GM18519 (cell line): ENCODE data around the gene RND3.

Experiments used
- ATAC-seq: cut with Tn5 transposase; IDR thresholded peaks from one replicate; pipeline ENCODE4 v1.9.1; 2021; ENCODE audit warnings: mild to moderate bottlenecking, moderate library complexity; ENCODE audit not compliant: unreplicated experiment, low FRiP score

RND3 gene

DNA sequence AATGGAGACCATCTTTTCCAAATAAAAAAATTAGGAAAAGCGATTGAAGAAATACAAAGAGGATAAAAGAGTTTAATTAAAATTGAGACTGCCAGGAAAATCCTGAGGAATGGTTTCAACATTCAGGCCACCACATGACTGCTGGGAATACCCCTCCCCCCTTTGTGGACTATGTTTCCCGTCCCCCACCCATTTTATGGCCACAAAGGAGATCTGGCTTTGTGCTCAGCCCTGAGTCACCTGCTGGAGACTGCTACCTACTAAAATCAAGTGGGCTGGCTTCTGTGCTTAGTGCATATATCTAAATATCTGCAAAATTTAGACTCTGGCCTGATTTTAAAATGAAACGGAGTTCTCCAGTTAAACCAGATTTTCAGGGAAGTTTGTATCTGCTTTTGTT, 10.1 kb downstream of the RND3 start:
- no peak for ATAC-seq

DNA sequence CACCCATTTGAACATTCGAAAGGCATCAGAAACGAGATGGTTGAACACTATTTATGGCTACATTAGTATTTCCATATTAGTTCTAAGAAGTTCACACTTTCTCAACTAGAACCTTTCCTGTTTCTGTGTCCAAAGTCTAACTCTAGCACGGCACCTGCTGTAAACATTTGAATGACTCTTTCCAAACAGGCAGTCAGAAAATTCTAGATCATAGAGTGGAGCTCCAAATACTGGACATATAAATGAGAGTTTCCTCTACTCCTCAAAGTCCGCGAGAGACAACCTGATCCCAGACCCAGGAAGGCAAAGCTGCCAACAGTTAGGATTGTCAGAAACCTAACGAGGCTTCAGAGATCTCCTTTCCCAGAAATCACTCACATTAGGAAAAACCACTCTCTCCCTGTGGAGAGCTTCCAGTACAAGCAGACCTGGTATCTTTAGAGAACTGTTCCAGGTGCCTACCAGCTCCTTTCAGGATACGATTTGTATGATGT, 10.6 kb downstream of the RND3 start:
- no peak for ATAC-seq

DNA sequence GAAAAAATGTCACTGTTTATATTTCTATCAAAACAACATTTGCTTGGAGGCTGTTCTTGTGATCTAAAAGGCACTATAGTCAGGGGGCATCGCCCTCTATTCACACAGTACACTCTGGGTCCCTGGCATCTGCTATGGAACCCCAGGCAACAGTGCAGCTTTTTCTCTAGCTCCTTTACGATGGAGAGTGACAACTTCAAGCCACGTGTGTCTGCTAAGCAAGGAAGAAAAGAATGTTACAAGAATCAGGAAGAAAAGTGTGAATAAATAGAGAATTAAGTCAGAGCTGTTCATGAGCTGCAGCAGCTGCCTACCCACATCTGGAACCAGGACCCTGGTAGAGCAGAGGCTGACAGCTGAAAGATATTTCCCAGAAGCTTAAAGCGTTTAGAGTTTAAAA, 11.2 kb downstream of the RND3 start:
- ATAC-seq: no peak

DNA sequence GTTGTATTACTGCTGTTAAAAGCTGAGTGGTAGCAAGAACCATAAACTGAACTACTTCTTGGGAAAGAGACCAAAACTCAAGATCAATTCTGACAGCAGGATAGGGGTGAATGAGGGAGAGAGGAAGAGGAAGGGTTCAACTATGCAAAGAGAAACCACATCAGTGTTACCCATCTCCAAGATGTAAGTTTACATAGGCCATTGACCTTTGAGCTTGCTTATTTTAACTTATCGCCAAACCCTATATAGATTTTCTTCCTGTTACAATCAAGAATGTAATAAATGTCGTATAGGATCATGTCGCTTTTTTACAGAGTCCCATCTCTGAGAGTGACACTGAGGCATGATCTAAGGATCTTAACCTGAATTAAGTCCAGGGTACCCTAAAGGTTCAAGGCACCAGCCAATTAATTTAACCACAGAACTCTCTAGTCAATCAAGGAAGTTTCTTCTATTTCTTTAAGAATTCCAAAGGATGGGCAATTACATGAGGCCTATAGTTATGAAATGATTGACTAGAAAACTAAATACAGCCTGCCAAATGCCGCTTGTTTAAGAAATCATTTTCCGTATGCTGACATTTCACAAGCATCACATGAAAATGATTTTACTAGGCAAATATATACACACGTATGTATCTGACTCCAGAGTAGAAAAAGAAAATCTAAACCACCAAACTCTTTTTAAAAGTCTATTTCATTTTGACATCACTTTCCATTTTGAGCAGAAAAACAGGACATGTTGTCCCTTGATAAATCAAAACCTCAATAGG, 11.8 kb downstream of the RND3 start:
- ATAC-seq: no peak

DNA sequence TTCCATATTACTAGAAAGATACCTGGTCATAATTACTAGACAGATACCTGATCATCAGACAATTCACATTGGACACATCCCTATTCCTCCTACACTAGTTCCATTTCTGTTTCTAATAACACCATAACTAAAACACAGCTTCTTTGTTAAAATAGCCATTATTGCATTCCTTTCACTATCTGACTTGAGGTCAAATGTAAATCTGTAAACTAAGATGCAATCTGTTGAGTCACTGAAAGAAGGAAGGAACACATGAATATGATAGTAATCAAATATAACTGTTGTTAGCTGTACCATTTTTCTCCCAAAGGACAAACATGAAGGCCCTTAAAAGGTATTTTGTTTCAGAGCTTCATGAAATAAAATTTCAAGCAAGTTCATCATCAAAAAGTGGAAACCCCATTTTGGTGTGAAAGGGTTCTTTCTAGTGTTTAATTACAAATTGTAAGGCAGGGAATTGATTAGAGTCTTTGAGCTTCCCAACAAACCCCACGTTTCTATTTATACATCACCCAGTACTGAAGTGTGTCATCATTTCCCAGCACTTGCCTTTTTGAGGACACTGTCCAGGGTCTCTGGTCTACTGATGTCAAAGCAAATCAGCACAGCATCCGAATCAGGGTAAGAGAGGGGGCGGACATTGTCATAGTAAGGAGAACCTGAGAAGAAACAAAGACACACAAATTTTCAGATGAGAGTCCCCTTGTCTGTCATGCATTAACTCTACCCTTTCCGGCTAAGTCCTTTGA, 13.0 kb downstream of the RND3 start:
- ATAC-seq: no peak

DNA sequence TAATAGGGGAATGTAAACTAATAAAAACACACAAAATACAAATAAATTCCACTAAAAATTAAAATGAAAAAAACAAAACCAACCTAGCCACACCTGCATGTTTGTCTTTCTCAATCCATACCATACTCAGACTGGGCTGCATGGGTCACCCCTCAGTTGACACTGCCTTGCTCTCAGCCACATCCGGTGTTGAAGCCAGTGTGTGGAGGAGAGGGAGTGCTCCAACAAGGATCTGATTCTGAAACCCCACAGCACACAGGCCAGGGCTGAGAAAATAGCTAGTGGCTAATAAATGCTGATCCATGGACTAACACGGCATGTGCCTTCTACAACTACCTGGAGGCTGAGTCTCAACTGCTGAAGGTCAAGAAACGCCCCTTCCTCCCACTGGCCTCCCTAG, 13.7 kb downstream of the RND3 start:
- no peak for ATAC-seq

DNA sequence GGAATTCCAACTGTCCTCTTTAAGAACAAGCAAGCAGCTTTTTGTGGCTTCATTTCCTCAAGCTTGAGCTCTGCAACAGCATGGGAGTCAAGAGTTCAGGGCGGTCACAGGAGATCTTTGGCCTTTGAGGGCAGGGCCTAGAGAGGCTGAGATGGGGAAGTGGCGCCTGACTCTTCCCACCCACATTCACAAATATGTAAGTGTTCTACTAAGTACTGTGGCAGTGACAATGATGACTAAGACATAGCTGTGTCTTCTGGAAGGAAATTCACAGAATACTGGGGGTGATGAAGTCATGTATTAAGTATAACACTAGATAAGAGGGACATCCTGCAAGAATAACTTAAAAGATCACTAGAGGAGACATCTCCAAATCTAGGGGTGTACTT, 15.0 kb downstream of the RND3 start:
- no peak for ATAC-seq

DNA sequence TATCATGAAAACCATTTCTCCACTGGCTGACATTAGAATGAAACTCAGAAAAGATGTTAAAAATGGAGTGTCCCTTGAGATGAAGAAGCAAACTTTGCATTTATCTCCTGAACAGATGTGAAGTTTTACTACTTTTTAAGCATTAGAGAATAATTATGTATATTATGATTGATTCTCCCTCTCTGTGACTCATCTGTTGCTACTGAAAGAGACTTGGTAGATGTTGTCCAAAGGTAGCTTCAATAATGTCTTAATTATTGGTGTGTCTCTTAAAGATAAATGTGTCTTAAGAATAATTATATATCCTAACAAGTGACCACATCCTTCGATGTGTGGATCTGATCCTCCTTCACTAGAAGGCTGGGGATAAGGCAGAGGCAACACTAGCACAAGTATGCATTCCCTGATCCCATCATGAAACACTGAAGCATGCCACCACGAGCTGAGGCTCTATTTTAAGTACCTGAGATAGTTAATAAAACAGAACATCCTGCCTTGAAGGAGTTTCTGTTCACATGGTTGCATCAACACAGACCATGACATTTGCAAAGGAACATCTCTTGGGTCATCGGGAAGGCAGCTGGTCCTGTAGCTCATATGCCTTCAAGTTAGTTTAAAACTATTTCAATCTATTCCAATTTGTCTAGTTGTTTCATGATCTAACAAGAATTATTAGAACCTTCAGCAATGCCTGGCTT, 15.5 kb downstream of the RND3 start:
- ATAC-seq: no peak

DNA sequence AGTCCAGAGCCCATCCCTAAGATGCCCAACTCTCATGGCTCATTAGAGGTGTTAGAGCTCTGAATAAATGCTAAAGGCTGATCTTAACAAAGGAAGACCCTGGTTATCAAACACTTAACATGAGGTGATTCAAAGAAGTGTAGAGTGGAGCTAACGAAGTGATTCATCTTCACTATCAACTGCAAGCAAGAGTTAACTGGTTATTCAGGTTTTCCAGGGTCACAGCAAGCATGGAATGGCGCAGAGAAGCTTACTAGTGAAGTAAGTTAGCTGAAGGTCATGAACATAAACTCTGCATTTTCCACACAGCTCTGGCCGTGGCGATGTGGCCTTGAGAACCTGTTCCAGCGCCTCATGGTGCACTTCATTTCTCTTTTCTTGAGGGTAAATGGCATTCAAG, 17.0 kb downstream of the RND3 start:
- ATAC-seq: no peak

DNA sequence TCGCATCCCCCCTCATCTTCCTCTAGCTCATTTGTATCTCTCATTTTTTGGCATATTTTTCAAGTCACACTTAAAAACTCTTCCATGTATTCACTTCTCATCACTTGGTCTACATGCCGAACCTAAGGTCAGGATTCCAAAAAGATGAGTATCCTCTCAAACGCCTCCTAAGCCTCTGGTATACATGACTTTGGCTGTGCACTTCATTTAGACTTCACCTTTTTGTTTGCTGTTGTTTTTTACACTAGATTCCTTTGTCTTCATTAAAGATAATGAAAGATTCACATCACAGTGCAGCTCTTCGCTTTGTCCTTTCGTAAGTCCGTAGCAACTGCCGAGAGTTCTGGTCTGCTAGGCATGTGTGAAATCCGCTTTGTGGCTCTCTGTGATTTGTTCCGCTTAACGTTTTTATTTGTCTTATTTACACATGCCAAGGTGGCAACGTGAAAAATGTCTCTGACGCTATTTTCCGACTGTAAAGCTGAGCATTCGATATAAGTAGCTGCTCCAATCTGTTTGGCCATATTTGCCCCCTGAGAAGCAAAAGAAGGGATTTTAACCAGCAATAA, 17.7 kb downstream of the RND3 start:
- ATAC-seq: no peak

DNA sequence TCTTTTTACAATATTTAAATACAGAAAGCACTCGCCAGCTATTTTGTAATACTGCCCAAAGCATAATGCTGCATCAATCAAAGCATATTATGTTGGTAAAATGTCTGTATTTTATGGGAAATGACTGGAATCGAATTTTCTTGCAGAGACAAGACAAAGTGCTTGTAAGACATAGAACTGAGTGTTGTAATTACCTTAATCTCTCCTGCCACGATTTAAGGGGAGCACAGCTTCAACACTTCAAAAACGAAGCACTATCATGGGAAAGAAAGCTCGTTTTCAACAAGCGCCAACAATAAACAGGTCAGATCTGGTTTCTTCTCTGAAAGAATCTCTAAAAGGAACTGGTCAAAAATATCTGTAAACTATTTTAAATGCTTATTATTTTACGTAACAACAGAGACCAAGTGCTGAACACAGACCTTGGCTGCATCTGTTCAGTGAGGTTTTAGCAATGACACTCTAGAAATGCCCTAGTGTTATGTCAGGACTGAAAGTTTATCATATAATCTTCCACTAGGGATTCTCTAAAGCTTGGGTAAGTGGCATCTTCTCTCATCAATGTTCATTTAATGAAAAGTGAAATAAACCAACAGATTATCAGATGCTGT, 19.0 kb downstream of the RND3 start:
- ATAC-seq: no peak

DNA sequence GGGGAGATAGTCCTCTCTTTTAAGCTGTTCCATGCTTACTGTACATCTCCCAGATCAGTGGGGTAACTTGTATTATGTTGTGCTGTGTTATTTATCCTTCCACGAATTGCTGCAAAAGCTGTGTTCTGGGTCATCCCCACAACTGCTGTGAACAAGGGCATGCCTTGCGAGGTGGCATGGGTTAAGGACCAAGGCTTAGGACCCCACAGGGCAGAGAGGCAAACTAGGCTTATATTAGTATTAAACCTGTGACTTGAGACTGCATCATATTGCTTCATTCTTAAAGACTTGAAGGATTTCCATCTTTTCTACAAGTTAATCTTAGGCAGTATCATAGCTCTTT, 19.9 kb downstream of the RND3 start:
- no peak for ATAC-seq

DNA sequence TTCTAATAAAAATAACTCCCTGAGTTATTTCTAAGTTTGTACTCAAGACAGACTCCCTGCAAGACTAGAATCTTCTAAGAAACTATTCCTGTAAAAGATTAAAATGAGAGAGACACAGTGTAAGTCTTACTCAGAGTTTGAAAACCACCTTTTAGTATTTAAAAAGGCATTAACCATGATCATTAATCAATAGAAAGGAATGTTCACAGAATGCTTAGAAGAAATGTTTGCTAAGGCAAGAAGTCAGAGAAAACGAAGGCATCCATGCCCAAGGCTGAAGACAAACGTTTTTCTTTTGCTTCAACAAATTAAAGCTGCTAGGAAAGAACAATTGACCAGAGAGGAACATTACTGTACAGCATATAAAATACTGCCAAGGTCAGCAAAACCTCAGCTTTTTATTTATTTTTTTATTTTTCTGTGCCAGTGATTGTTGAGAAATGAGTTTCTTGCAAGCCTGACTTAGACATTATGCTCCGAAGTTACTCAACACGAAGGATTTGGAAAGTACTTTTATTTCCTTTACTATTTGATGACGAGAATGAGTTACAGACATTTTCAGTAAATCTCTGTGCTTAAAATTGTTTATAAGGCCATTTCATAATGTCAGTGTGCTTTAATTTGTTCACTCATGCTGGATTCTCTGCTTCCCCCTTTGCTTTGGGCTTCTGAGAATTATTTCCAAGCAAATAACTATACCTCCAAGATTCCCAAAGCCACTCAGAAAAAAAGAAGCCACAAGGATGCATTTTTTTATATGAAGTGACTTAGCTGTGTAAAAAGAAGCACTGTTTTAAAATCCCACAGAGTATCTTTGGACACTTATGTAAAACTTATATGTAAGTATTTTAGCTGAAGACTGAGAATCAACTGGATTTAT, 20.5 kb downstream of the RND3 start:
- ATAC-seq: no peak

DNA sequence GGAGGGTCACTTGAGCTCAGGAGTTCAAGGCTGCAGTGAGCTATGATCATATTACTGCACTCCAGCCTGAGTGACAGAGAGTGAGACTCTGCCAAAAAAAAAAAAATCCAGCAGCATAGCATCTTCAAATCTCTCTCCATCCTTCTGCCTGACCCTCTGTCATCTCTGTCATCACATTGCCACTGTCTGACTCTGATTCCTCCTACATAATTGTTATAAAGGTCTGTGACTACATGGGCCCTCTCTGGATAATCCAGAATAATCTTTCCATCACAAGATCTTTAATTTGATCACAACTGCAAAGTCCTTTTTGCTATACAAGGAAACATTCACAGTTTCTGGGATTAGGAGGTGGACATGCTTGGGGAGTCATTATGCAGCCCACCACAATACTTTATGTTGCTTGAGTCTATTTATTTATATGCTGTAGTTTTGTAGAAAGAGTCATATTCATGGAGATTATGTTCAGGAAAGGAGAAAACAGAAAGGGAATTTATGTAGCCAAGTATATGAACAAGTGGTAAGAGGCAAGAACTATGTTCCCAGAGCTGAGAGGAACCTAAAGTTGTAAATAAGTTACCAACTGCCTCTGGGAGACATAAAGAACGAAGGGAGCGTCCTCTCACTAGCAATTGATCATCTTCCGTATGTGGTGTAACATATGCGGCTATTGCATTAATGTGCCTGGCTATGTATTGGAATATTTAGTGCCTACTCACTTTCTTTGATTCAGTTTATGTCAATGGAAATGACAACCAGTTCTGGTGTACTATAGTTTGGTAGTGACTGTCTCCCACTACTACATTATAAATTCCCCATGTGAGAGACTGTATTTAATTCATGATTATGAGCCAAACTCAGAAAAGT, 21.5 kb downstream of the RND3 start:
- ATAC-seq: no peak

DNA sequence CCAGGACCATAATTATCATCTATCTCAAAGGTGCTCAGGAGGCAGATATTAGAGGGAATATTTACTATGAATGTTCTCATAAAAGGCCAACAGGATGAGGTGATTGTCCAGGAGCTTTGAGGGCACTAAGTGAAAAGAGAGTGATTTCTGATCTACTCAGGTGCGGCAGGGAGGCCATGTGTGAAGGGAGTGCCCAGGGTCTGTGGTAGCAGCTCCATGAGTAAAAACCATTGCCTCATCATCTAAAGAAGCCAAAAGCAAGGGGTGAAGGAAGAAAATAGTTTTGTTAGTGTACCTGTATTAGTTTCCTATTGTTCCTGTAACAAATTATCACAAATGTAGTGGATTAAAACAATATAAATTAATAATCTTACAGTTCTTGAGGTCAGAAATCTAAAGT, 22.5 kb downstream of the RND3 start:
- no peak for ATAC-seq

DNA sequence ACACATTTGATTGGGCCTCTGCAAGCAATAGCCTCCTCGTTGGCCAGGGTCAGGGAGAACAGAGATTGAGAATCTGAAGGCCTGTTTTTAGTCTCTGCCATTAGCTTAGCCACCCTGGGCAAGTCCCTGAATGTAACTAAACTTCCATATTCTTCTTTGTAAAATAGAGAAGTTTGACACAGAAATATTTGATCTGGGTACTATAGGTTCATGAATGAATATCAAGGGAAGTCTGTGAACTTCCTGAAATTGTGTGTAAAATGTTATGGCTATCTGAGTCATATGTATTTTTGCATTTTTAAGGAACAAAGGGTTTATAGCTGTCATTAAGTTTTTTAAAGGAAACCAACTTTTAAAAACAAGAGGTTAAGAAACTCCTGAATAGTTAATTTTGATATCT, 23.2 kb downstream of the RND3 start:
- no peak for ATAC-seq

DNA sequence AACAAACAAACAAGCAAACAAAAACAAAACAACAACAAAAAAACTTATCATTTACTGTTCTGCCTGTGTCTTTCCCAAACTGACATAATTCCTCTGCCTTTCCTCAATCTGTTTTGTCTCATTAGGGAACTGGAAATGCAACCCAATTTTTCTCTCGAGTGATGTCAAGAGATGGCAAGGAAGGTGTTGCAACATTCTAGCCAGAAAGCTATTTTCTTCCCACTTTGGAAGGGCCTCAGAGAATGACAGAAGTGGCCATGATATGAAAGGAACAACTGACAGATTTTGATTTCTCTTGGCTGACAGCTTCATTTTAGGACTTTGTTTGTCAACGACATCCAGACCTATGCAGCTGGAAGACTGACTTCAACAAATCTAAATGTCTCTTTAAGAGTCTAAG, 24.7 kb downstream of the RND3 start:
- ATAC-seq: no peak

DNA sequence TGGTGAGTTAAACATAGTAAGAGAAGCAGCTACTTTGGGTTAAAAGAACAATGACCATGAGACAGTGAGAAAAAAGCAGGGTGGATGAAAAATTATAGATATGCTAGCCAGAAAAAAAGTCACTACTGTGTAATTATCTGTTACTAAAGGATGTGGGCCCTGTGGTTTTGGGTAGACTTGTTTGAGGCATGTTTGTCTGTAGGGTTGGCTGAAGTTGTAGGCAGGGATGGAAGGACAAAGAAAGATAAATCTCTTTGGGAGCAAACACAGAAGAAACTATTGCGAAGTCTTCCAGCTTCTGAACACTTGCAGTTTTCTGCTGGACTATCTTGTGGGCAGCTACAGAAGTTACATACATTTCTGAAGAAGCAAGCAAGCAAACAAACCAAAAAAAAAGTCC, 28.2 kb downstream of the RND3 start:
- no peak for ATAC-seq

DNA sequence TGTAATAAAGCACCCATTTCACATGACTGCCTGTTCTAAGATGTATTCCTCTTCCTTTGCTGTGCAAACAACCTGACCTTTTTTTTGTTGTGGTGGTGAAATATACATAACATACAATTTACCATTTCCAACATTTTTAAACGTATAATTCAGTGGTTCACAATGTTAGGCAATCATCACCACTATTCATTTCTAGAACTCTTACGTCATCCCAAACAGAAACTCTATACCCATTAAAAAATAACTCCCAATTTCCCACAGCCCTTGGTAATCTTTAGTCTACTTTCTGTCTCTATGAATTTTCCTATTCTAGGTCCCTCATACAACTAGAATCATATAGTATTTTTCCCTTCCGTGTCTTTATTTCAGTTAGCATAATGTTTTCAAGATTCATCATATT, 36.7 kb downstream of the RND3 start:
- ATAC-seq: no peak
